Tibial artery (tissue), 4 donors: Measurements from ENCODE around the gene OR2T2.
"Not testable (repeated sequence)": the region's sequence is repeated elsewhere in the genome, so short reads cannot be mapped to it uniquely, and the experiment has no call there.

Experiments
- DNase-seq, 2 donors: peaks; one replicate each; pipeline ENCODE4 v3.0.0-alpha.2; 2019
- H3K27ac ChIP-seq, 2 donors: fragments of 200-600 bp; sonication (generic) in 1 of 2; 1 replicate in 1 of 2; 2 replicates in 1 of 2; pipeline ENCODE4 v1.5.1; 2018 to 2019; ENCODE audit warnings: mild to moderate bottlenecking in 1 of 2
- H3K27me3 ChIP-seq, 2 donors: fragments of 200-600 bp; sonication (generic) in 1 of 2; one replicate each; pipeline versions ENCODE4 v1.5.1 to v1.6.0; 2016 to 2019
- H3K36me3 ChIP-seq, 3 donors: fragments of 200-600 bp; sonication (generic) in 2 of 3; one replicate each; pipeline ENCODE4 v1.5.1; 2016 to 2019; ENCODE audit warnings: mild to moderate bottlenecking in 2 of 3
- H3K4me1 ChIP-seq, 4 donors: fragments of 200-600 bp; sonication (generic) in 2 of 4; 1 replicate in 3 of 4; 2 replicates in 1 of 4; pipeline ENCODE4 v1.5.1; 2016 to 2019
- H3K4me3 ChIP-seq, 2 donors: fragments of 200-600 bp; sonication (generic) in 1 of 2; 1 replicate in 1 of 2; 2 replicates in 1 of 2; pipeline ENCODE4 v1.5.1; 2018 to 2019; ENCODE audit warnings: mild to moderate bottlenecking in 2 of 2
- H3K9me3 ChIP-seq, 3 donors: fragments of 200-600 bp; sonication (generic) in 1 of 3; one replicate each; pipeline ENCODE4 v1.5.1; 2016 to 2019
- intact Hi-C: fragments of 100-400 bp; cut with DNase I; formaldehyde crosslinking; loops from one replicate; pipeline ENCODE4 v1.15.0; 2023; ENCODE audit warnings: low total_unique reads
- TF ChIP-seq, protein P1 (sequence below), 2 experiments: fragments of 200-600 bp in 1 of 2; fragments of 450-650 bp in 1 of 2; IDR thresholded peaks; one replicate each; pipeline ENCODE4 v1.5.1; 2017 to 2019; ENCODE audit warnings: antibody characterized with exemption in 2 of 2, mild to moderate bottlenecking in 1 of 2, moderate library complexity in 1 of 2

OR2T2 gene

DNA sequence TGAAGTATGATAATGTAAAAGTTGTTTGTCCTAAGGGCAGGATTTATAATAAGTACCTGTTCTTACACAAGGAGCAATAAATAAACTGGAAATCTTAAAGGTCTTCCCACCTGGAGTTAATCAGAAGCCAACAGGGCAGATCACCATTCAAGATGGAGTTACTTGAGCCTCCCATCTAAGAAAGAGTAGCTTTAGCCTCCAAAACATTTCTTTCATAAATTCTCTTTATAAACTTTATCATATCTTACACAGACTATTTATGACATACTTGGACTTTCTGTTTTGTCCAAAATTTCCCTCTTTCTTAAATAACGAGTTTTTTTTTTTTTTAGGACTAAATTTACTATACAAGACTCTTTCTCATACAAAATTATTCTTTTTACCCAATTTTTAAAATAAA lies 24.1 kb upstream of the OR2T2 start:
- intact Hi-C loops: no loop called here
- Histone ChIP-seq H3K27ac (no peak overlapping the region), H3K9me3 (no peaks in the 10 kb centered on the region), H3K4me3 (no peak overlapping the region), H3K36me3 (no peaks in the 10 kb centered on the region), H3K4me1 (no peaks in the 10 kb centered on the region), H3K27me3 (no peaks in the 10 kb centered on the region)
- no peak for DNase-seq
- TF ChIP-seq, protein P1, sequence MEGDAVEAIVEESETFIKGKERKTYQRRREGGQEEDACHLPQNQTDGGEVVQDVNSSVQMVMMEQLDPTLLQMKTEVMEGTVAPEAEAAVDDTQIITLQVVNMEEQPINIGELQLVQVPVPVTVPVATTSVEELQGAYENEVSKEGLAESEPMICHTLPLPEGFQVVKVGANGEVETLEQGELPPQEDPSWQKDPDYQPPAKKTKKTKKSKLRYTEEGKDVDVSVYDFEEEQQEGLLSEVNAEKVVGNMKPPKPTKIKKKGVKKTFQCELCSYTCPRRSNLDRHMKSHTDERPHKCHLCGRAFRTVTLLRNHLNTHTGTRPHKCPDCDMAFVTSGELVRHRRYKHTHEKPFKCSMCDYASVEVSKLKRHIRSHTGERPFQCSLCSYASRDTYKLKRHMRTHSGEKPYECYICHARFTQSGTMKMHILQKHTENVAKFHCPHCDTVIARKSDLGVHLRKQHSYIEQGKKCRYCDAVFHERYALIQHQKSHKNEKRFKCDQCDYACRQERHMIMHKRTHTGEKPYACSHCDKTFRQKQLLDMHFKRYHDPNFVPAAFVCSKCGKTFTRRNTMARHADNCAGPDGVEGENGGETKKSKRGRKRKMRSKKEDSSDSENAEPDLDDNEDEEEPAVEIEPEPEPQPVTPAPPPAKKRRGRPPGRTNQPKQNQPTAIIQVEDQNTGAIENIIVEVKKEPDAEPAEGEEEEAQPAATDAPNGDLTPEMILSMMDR (IDR thresholded peaks at IDR 0.05): no peak

DNA sequence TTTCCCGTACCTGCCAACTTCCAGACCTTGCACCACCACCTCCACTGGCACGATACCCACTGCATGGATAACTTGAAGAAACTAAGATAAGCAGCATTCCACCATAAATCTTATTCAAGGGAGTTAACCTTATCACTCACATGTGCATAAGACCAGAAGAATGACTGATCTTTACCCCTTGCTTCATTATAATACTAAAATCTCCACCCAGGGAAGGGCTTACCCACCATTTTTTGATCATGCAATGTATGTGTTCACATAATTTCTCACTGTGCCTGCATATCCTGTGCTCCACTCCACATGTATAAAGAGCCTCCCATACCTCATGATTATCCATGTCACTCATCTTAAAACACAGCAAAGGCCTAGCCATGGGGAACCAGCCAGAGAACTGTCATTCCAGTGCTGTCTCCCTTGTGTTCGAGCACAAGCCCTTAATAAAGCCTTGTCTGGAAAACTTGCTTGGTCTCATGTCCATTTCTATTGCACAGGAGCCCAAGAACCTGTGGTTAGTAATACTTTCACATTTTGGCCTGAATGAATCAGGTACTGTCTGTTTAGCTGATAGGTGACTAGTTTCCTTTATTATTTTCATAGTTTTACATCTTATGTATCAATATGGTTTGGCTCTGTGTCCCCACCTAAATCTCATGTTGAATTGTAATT lies 17.8 kb upstream of the OR2T2 start:
- H3K9me3 ChIP-seq, DNase-seq, H3K27ac ChIP-seq, H3K4me1 ChIP-seq, H3K4me3 ChIP-seq, intact Hi-C loops, H3K36me3 ChIP-seq, H3K27me3 ChIP-seq: not testable (repeated sequence)

DNA sequence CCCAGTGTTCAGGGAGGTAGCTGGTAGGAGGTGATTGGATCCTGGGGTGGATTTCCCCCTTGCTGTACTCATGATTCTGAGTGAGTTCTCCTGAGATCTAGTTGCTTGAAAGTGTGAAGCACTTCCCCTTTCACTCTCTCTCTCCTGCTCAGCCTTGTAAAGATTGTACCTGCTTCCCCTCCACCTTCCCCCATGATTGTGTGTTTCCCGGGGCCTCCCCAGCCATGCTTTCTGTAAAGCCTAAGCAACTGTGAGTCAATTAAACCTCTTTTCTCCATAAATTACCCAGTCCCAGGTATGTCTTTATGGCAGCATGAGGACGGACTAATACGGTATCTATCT lies 17.3 kb upstream of the OR2T2 start:
- H3K27ac ChIP-seq, H3K4me1 ChIP-seq, H3K4me3 ChIP-seq, DNase-seq, H3K27me3 ChIP-seq, intact Hi-C loops, H3K36me3 ChIP-seq, H3K9me3 ChIP-seq: not testable (repeated sequence)

DNA sequence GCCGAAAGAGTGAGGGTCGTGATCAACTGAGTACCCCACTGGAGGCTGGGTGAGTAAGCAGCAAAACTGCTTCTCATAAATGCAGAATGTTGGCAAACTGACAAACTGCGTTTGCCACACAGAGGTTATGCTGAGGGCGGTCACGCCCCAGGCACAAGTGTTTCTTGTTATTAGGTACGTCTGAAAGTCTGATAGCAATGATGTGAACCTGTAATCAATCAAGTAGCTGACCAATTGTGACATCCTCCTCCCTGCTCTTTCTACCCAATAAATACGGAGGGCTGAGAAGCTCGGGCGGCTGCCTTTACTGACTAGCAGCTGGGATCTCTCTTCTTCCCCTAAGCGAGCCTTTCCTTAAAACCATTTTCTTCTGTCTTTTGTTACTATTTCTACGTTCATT lies 13.8 kb upstream of the OR2T2 start:
- H3K27ac ChIP-seq, DNase-seq, H3K4me1 ChIP-seq, H3K36me3 ChIP-seq, H3K27me3 ChIP-seq, intact Hi-C loops, H3K4me3 ChIP-seq, H3K9me3 ChIP-seq: not testable (repeated sequence)

DNA sequence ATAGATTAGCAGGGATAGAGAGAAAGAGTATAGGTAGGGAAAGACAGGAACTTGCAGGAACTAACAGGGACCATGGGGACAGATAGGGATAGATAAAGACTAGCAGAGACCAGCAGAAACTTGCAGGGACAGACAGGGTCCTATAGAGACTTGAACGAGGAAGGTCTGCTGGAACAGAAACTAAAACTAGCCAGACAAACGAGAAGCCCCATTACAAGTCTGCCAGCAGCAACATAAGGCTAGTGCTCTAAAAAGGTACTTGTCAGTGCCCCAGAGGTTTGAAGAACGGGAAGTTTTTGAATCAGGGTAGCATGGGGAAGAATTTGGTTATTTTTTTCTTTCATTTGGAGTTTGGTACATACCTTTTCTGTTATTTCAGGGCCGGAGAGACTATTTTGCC lies 13.2 kb upstream of the OR2T2 start:
- intact Hi-C loops, H3K9me3 ChIP-seq, H3K27me3 ChIP-seq, H3K4me1 ChIP-seq, H3K4me3 ChIP-seq, H3K27ac ChIP-seq, H3K36me3 ChIP-seq, DNase-seq: not testable (repeated sequence)

GRCh38 chr1:248433811-248434415 lies 11.5 kb upstream of the OR2T2 start:
- H3K4me1 ChIP-seq, H3K27ac ChIP-seq, intact Hi-C loops, DNase-seq, H3K36me3 ChIP-seq, H3K4me3 ChIP-seq, H3K9me3 ChIP-seq, H3K27me3 ChIP-seq: not testable (repeated sequence)

DNA sequence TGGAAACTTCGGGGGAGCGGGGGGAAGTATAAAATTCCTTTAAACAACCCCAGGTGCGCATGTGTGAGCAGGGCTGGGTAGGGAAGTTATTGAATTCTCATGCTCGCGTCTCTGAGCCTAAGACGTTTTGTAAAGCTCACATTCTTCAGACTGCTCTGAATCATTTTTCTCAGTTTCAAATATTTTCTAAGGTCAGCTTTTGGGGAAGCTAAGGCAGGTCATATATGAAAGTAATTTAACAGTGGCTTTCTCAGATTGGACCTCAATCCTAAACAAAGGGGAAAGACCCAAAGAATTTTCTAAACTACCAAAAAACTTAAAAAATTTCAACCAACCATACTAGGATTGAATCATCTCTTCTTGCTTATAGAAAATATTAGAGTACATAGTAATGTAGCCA lies 10.5 kb upstream of the OR2T2 start:
- H3K27me3 ChIP-seq, H3K36me3 ChIP-seq, H3K4me3 ChIP-seq, H3K9me3 ChIP-seq, intact Hi-C loops, H3K27ac ChIP-seq, H3K4me1 ChIP-seq, DNase-seq: not testable (repeated sequence)

DNA sequence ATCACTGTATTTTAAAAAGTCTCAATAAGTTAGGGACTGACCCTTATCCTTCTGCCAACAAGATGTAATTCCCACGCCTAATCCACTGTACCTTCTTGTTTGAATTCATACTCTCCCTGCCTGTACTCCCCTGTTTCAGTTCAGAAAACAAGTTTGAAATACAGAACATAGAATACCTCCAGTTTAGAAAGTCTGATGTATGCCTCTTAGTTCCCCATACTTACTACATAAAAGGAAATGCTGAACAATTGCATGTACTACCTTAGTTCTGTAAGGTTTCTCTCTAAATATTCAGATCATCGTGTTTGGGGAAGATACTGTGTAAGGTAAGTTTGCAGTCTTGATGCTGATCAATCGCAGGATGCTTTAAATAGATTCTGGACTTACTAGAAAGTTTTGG lies 9.1 kb upstream of the OR2T2 start:
- H3K27me3 ChIP-seq, DNase-seq, H3K4me3 ChIP-seq, H3K9me3 ChIP-seq, H3K4me1 ChIP-seq, intact Hi-C loops, H3K36me3 ChIP-seq, H3K27ac ChIP-seq: not testable (repeated sequence)

- H3K4me1 ChIP-seq, H3K27me3 ChIP-seq, DNase-seq, H3K36me3 ChIP-seq, H3K4me3 ChIP-seq, H3K9me3 ChIP-seq, intact Hi-C loops, H3K27ac ChIP-seq: not testable (repeated sequence)
Observed at GRCh38 chr1:248438668-248439067, 6.8 kb upstream of the OR2T2 start.

GRCh38 chr1:248439283-248439682 lies 6.2 kb upstream of the OR2T2 start:
- H3K9me3 ChIP-seq, H3K27me3 ChIP-seq, H3K27ac ChIP-seq, H3K4me3 ChIP-seq, H3K4me1 ChIP-seq, intact Hi-C loops, DNase-seq, H3K36me3 ChIP-seq: not testable (repeated sequence)

- H3K9me3 ChIP-seq, H3K27ac ChIP-seq, H3K36me3 ChIP-seq, DNase-seq, H3K27me3 ChIP-seq, H3K4me3 ChIP-seq, intact Hi-C loops, H3K4me1 ChIP-seq: not testable (repeated sequence)
Observed at GRCh38 chr1:248442500-248443277, 2.7 kb upstream of the OR2T2 start.

- H3K36me3 ChIP-seq, H3K9me3 ChIP-seq, H3K27me3 ChIP-seq, intact Hi-C loops, H3K4me3 ChIP-seq, DNase-seq, H3K27ac ChIP-seq, H3K4me1 ChIP-seq: not testable (repeated sequence)
Observed at GRCh38 chr1:248444603-248445002, 834 bp upstream of the OR2T2 start.

GRCh38 chr1:248448409-248449074 lies 3.1 kb downstream of the OR2T2 start:
- DNase-seq, H3K9me3 ChIP-seq, H3K27ac ChIP-seq, intact Hi-C loops, H3K4me3 ChIP-seq, H3K36me3 ChIP-seq, H3K4me1 ChIP-seq, H3K27me3 ChIP-seq: not testable (repeated sequence)
